Heart left ventricle (tissue), 13 donors: ENCODE data around the gene SLC35F3.

ENCODE experiments used
- POLR2A ChIP-seq, 2 donors: fragments of 450-650 bp; IDR thresholded peaks; one replicate each; pipeline ENCODE4 v1.6.1; 2017; ENCODE audit warnings: antibody characterized with exemption in 2 of 2, mild to moderate bottlenecking in 2 of 2, moderate library complexity in 2 of 2
- TF ChIP-seq, protein P1 (sequence below), 12 donors: fragments of 200-600 bp; sonication (generic) in 4 of 12; IDR thresholded peaks; one replicate each; pipeline versions ENCODE4 v1.5.0 to v1.8.0; 2018 to 2022; ENCODE audit warnings: antibody characterized with exemption in 12 of 12, mild to moderate bottlenecking in 5 of 12
- donor health status: ischemic (EF 13 %, LVEDD 7.1; RV severe dilation, severe dysfunction).
- donor health status: DM: no; HTN: yes; CAD: no.
- donor health status: DM: no; HTN: no; CAD: no.
- donor health status: ischemic (EF 25% LVEDD 6.9; RV normal size, moderate dysfunction).
- donor health status: ischemic (EF 25% LVEDD 5.7; RV mildly dilated, moderate dysfunction).
- donor health status: ischemic (EF 35%, LVEDD 5.7; RV mildly dilated, moderate dysfunction).
- donor health status: nonischemic (EF 11% LVEDD 7.7; RV severe dilation, severe dysfunction).
- donor health status: DM: yes; HTN: yes; CAD: no.
- donor health status: PGD.
- donor health status: ischemic (EF 29% LVEDD 5.4; RV normal size, mild dysfunction).
- donor health status: nonischemic (EF 23%, LVEDD 6.1; RV moderate dilation, normal function).

DNA sequence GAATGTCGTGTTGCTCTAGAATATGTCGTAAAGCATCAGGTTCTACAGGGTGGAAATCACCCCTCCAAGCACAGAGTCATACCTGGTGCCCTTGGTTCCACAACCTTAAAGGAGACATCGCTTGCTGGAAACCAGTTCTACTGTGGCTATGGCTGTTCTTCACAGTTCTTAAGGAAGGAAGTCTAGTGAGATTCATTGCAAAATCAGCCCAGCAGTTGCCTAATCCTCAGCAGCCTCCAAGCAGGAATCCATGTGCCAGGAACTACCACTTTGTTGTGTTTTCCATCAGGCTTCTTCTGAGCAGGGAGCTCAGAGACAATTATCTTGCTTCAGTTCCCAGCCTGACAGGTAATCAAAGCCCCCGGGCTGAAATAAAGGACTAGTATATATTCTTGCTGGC lies 45.0 kb upstream of the SLC35F3 start:
- TF ChIP-seq, protein P1, sequence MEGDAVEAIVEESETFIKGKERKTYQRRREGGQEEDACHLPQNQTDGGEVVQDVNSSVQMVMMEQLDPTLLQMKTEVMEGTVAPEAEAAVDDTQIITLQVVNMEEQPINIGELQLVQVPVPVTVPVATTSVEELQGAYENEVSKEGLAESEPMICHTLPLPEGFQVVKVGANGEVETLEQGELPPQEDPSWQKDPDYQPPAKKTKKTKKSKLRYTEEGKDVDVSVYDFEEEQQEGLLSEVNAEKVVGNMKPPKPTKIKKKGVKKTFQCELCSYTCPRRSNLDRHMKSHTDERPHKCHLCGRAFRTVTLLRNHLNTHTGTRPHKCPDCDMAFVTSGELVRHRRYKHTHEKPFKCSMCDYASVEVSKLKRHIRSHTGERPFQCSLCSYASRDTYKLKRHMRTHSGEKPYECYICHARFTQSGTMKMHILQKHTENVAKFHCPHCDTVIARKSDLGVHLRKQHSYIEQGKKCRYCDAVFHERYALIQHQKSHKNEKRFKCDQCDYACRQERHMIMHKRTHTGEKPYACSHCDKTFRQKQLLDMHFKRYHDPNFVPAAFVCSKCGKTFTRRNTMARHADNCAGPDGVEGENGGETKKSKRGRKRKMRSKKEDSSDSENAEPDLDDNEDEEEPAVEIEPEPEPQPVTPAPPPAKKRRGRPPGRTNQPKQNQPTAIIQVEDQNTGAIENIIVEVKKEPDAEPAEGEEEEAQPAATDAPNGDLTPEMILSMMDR (IDR thresholded peaks at IDR 0.05) = no peak
- TF ChIP-seq POLR2A (IDR thresholded peaks at IDR 0.05) = no peak
